Endothelial cell of umbilical vein (primary cell): ENCODE results near the gene RAB12.

Source experiments
- EZH2 ChIP-seq: IDR thresholded peaks from 2 replicates; pipeline ENCODE4 v1.6.1; 2012; ENCODE audit warnings: borderline replicate concordance, low read depth, mild to moderate bottlenecking, moderate library complexity, low read length, inconsistent platforms; ENCODE audit not compliant: severe bottlenecking
- GATA2 ChIP-seq: IDR thresholded peaks from 2 replicates; pipeline ENCODE4 v1.7.0; 2011; ENCODE audit warnings: low read depth, mild to moderate bottlenecking, moderate library complexity, mixed read lengths, low read length; ENCODE audit not compliant: insufficient read length, insufficient read depth
- POLR2A ChIP-seq: IDR thresholded peaks from 2 replicates; pipeline ENCODE4 v1.6.1; 2012; ENCODE audit warnings: low read depth, mild to moderate bottlenecking, control low read depth, low read length
- POLR2AphosphoS5 ChIP-seq: IDR thresholded peaks from 2 replicates; pipeline ENCODE4 v1.6.1; 2012; ENCODE audit warnings: low read depth, mild to moderate bottlenecking, control low read depth, low read length, moderate library complexity; ENCODE audit not compliant: insufficient read depth
- TF ChIP-seq, protein P1 (sequence below), 2 donors: IDR thresholded peaks; 1 replicate in 1 of 2; 2 replicates in 1 of 2; pipeline ENCODE4 v1.5.1; 2011; ENCODE audit warnings: low read length in 2 of 2, mild to moderate bottlenecking in 2 of 2, moderate library complexity in 2 of 2, control low read depth in 1 of 2, inconsistent platforms in 1 of 2, low read depth in 1 of 2; ENCODE audit not compliant: insufficient read depth in 1 of 2; ENCODE audit errors: extremely low read depth in 1 of 2

DNA sequence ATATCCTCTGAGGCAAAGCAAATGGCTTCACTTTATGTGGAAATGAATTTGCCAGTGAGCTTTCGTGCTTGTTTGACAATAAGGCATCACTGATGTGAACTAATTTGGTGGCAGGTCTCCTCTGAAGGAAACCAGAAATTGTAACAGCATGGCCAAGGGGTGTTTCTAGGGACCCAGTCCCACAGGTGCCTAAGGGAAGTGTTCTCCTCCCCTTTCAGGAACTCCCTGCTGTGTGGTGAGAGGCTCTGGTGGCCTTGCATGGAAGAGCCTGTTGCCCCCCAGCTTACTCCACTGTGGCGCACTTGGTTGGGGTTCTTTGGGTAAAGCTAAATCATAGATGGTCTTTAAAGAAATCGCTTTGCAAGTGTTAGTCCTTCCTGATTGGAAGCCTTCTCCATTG is 20.4 kb downstream of the RAB12 start:
- TF ChIP-seq EZH2 (no peak), POLR2A (no peak), GATA2 (no peak), POLR2AphosphoS5 (no peak)
- TF ChIP-seq, protein P1, sequence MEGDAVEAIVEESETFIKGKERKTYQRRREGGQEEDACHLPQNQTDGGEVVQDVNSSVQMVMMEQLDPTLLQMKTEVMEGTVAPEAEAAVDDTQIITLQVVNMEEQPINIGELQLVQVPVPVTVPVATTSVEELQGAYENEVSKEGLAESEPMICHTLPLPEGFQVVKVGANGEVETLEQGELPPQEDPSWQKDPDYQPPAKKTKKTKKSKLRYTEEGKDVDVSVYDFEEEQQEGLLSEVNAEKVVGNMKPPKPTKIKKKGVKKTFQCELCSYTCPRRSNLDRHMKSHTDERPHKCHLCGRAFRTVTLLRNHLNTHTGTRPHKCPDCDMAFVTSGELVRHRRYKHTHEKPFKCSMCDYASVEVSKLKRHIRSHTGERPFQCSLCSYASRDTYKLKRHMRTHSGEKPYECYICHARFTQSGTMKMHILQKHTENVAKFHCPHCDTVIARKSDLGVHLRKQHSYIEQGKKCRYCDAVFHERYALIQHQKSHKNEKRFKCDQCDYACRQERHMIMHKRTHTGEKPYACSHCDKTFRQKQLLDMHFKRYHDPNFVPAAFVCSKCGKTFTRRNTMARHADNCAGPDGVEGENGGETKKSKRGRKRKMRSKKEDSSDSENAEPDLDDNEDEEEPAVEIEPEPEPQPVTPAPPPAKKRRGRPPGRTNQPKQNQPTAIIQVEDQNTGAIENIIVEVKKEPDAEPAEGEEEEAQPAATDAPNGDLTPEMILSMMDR (IDR thresholded peaks at IDR 0.05; ENCODE audit: extremely low read depth in 1 of 2, insufficient read depth in 1 of 2, low read depth in 1 of 2, low read length in 2 of 2), result no peak
